ENCODE results near the gene SCN10A. TPM values are rescaled to one million over a fixed set of nuclear protein-coding genes. Genes with fewer than 3 reads are reported as not detected.

The SCN10A gene
- total RNA-seq, 1 experiment from 2014 or later = not detected

DNA sequence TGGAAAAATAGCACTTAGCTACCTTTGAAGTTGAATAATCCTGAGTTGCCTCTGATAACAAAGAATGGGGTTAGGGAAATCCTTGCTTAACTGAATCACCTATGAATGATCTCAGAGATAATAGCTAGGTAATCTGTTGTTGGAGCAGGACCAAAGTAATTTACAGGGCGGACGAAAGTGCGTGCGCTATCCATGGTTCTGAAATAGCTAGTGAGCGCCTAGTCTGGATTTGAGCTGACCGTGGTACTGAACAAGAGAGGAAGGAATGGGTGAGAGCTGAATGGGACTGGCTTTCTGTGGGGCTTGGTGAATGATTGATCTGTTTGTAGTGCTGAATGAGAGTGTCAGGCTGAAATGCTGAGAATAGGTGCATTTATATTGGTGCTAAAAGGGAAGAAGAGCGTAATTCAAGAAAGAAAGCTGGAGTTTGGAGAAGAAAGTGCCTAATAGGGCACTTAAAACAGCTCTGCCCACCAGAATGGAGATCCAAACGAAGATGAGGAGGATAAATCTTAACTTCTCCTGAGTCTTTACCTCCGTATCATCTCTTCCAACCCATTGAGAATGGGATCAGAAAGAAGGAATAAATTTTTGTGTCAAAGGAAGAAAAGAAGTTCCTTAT is 10.1 kb downstream of the SCN10A start:
- Mint-ChIP-seq H3K4me3 (ENCODE audit: unreplicated experiment) (no peak overlapping the region), H3K27ac (ENCODE audit: unreplicated experiment) (no peak overlapping the region), H3K9me3 (ENCODE audit: unreplicated experiment) (peaks cover 10% of the 10 kb centered on the region), H3K27me3 (ENCODE audit: insufficient read depth, unreplicated experiment) (peaks cover 2% of the 10 kb centered on the region), H3K4me1 (ENCODE audit: low read depth, unreplicated experiment) (no peaks in the 10 kb centered on the region), H3K36me3 (ENCODE audit: insufficient read depth, unreplicated experiment) (no peaks in the 10 kb centered on the region)
- BruUV-seq (replicated peaks) = no TSS peak
- DNase-seq = peak; percentile 54 to 75
- intact Hi-C loops (cut with micrococcal nuclease; ENCODE audit: unreplicated experiment) = no loop called here
- TF ChIP-seq, protein P1, sequence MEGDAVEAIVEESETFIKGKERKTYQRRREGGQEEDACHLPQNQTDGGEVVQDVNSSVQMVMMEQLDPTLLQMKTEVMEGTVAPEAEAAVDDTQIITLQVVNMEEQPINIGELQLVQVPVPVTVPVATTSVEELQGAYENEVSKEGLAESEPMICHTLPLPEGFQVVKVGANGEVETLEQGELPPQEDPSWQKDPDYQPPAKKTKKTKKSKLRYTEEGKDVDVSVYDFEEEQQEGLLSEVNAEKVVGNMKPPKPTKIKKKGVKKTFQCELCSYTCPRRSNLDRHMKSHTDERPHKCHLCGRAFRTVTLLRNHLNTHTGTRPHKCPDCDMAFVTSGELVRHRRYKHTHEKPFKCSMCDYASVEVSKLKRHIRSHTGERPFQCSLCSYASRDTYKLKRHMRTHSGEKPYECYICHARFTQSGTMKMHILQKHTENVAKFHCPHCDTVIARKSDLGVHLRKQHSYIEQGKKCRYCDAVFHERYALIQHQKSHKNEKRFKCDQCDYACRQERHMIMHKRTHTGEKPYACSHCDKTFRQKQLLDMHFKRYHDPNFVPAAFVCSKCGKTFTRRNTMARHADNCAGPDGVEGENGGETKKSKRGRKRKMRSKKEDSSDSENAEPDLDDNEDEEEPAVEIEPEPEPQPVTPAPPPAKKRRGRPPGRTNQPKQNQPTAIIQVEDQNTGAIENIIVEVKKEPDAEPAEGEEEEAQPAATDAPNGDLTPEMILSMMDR (IDR thresholded peaks at IDR 0.05; ENCODE audit: insufficient read depth in 1 of 2, low read depth in 1 of 2, low read length in 1 of 2, severe bottlenecking in 1 of 2, unreplicated experiment in 1 of 2) = no peak
- no peak overlapping the region for H3K4me3 ChIP-seq (ENCODE audit: low read depth, low read length)
- ChIA-PET CTCF (interaction anchor here (1.0 kb wide), 1 partner anchor 194 kb away, joined by 5 read pairs; no protein-coding TSS in a partner anchor), POLR2A (no interaction called here)
- H3K36me3 ChIP-seq (ENCODE audit: control insufficient read depth, insufficient read depth, low read length) = no peaks in the 10 kb centered on the region
- no peaks in the 10 kb centered on the region for H3K4me1 ChIP-seq
- H3K27me3 ChIP-seq (replicated peaks; ENCODE audit: control insufficient read depth, insufficient read depth, low read length) = no peaks in the 10 kb centered on the region
- no peaks in the 10 kb centered on the region for H3K9me3 ChIP-seq

DNA sequence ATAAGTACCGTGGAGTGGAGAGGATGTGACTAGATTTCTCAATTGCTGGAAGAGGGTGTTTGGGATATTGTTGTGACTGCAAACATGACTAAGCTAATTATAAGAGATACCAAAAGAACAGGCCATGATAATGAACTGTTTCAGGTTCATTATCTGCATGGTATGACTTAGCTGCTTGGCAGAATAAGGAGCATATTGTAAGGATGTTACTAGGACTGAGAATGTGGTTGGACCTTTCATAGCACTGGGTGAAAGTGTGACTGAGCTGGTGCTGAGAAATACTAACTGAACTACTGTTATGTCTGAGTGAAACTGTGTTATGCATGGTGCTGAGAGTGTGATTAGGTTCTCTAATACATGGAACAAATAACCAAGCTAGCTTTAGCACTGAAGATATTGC is 11.0 kb downstream of the SCN10A start:
- Mint-ChIP-seq H3K4me3 (ENCODE audit: unreplicated experiment) (no peak overlapping the region), H3K27ac (ENCODE audit: unreplicated experiment) (no peak overlapping the region), H3K4me1 (ENCODE audit: low read depth, unreplicated experiment) (no peaks in the 10 kb centered on the region), H3K9me3 (ENCODE audit: unreplicated experiment) (peaks cover 10% of the 10 kb centered on the region), H3K36me3 (ENCODE audit: insufficient read depth, unreplicated experiment) (no peaks in the 10 kb centered on the region), H3K27me3 (ENCODE audit: insufficient read depth, unreplicated experiment) (peaks cover 2% of the 10 kb centered on the region)
- Histone ChIP-seq H3K4me1 (no peaks in the 10 kb centered on the region), H3K36me3 (ENCODE audit: control insufficient read depth, insufficient read depth, low read length) (no peaks in the 10 kb centered on the region), H3K4me3 (ENCODE audit: low read depth, low read length) (no peak overlapping the region), H3K27me3 (replicated peaks; ENCODE audit: control insufficient read depth, insufficient read depth, low read length) (no peaks in the 10 kb centered on the region), H3K9me3 (no peaks in the 10 kb centered on the region)
- BruUV-seq (replicated peaks) = no TSS peak
- CTCF ChIA-PET = interaction anchor here (1.0 kb wide), 1 partner anchor 195 kb away, joined by 5 read pairs; no protein-coding TSS in a partner anchor
- intact Hi-C loops (cut with micrococcal nuclease; ENCODE audit: unreplicated experiment) = no loop called here
- TF ChIP-seq, protein P1 (IDR thresholded peaks at IDR 0.05; ENCODE audit: insufficient read depth in 1 of 2, low read depth in 1 of 2, low read length in 1 of 2, severe bottlenecking in 1 of 2, unreplicated experiment in 1 of 2) = no peak
- DNase-seq = no peak
- POLR2A ChIA-PET = no interaction called here

DNA sequence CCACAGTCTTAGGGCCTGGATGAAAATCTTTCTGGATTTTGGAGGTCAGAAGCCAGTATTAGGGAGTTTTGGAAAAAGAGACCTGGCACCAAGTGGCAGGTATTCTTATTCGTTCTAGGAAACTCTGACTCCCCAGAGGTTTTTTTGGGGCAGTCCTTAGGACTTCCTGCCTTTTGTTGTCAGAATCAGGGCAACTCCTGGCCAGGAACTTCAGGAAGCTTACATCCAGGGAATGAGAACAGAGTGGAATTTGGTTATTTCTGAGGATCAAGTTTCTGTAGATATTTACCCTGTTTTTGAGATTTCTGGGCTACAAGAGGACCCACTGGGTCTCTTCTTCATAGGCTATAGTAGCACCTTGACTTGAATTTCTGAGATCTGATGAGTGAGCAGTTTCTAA is 15.5 kb downstream of the SCN10A start:
- TF ChIP-seq, protein P1 (IDR thresholded peaks at IDR 0.05; ENCODE audit: insufficient read depth in 1 of 2, low read depth in 1 of 2, low read length in 1 of 2, severe bottlenecking in 1 of 2, unreplicated experiment in 1 of 2) = no peak
- Mint-ChIP-seq H3K27me3 (ENCODE audit: insufficient read depth, unreplicated experiment) (peaks cover 2% of the 10 kb centered on the region), H3K4me1 (ENCODE audit: low read depth, unreplicated experiment) (no peaks in the 10 kb centered on the region), H3K36me3 (ENCODE audit: insufficient read depth, unreplicated experiment) (no peaks in the 10 kb centered on the region), H3K9me3 (ENCODE audit: unreplicated experiment) (peaks cover 2% of the 10 kb centered on the region), H3K27ac (ENCODE audit: unreplicated experiment) (no peak overlapping the region), H3K4me3 (ENCODE audit: unreplicated experiment) (no peak overlapping the region)
- Histone ChIP-seq H3K4me1 (no peaks in the 10 kb centered on the region), H3K36me3 (ENCODE audit: control insufficient read depth, insufficient read depth, low read length) (no peaks in the 10 kb centered on the region), H3K27me3 (replicated peaks; ENCODE audit: control insufficient read depth, insufficient read depth, low read length) (no peaks in the 10 kb centered on the region), H3K9me3 (no peaks in the 10 kb centered on the region), H3K4me3 (ENCODE audit: low read depth, low read length) (no peak overlapping the region)
- DNase-seq = no peak
- intact Hi-C loops (cut with micrococcal nuclease; ENCODE audit: unreplicated experiment) = no loop called here
- CTCF ChIA-PET = no interaction called here
- BruUV-seq (replicated peaks) = no TSS peak
- POLR2A ChIA-PET = no interaction called here

Measured in Caco-2 (cell line).